ENCODE data around the gene CDH11.

The CDH11 gene

GRCh38 chr16:65068151-65068740 lies 53.6 kb downstream of the CDH11 start:
- DNase-seq, result no peak

- no peak for DNase-seq
These were observed 55.2 kb downstream of the CDH11 start for GRCh38 chr16:65066651-65067050.

- DNase-seq, result no peak
These were observed 56.8 kb downstream of the CDH11 start for GRCh38 chr16:65065031-65065430.

GRCh38 chr16:65064131-65064530 lies 57.7 kb downstream of the CDH11 start:
- DNase-seq, result no peak

- DNase-seq, result no peak
These were observed 58.9 kb downstream of the CDH11 start for GRCh38 chr16:65062736-65063583.

GRCh38 chr16:65061935-65062518 lies 59.8 kb downstream of the CDH11 start:
- DNase-seq, result no peak

GRCh38 chr16:65061263-65061662 lies 60.6 kb downstream of the CDH11 start:
- no peak for DNase-seq

- DNase-seq, result no peak
These were observed 62.4 kb downstream of the CDH11 start for GRCh38 chr16:65059406-65059980.

- no peak for DNase-seq
These were observed 64.7 kb downstream of the CDH11 start for GRCh38 chr16:65057184-65057583.

GRCh38 chr16:65054457-65054856 lies 67.4 kb downstream of the CDH11 start:
- no peak for DNase-seq

- no peak for DNase-seq
These were observed 72.2 kb downstream of the CDH11 start for GRCh38 chr16:65049679-65050078.

GRCh38 chr16:65045961-65046360 lies 75.9 kb downstream of the CDH11 start:
- DNase-seq, result no peak

- DNase-seq, result no peak
These were observed 77.0 kb downstream of the CDH11 start for GRCh38 chr16:65044873-65045272.

- no peak for DNase-seq
These were observed 77.8 kb downstream of the CDH11 start for GRCh38 chr16:65044026-65044425.

- DNase-seq, result no peak
These were observed 79.2 kb downstream of the CDH11 start for GRCh38 chr16:65042438-65043365.

- DNase-seq, result no peak
These were observed 80.2 kb downstream of the CDH11 start for GRCh38 chr16:65041667-65042066.

GRCh38 chr16:65038100-65038499 lies 83.8 kb downstream of the CDH11 start:
- no peak for DNase-seq

GRCh38 chr16:65037556-65037955 lies 84.3 kb downstream of the CDH11 start:
- no peak for DNase-seq

- DNase-seq, result no peak
These were observed 86.9 kb downstream of the CDH11 start for GRCh38 chr16:65034915-65035314.

- no peak for DNase-seq
These were observed 89.5 kb downstream of the CDH11 start for GRCh38 chr16:65032387-65032786.

- no peak for DNase-seq
These were observed 97.1 kb downstream of the CDH11 start for GRCh38 chr16:65024767-65025178.

GRCh38 chr16:65023802-65024201 lies 98.1 kb downstream of the CDH11 start:
- no peak for DNase-seq

Measured in NCI-H2029 treated with DMSO at 0.1 percent for 48 hours (cell line).